Cardiac septum (tissue), 1 donor: ENCODE results near the gene NR1H2. TPM values are rescaled to one million over a fixed set of nuclear protein-coding genes. Genes with fewer than 3 reads are reported as not detected.
A peak's percentile ranks its signal among the peaks of the same experiment; 100 is the strongest.
"Not testable (repeated sequence)": the region's sequence is repeated elsewhere in the genome, so short reads cannot be mapped to it uniquely, and the experiment has no call there.

Experiments
- DNase-seq: peaks from one replicate; pipeline ENCODE4 v3.0.0-alpha.2; 2020; ENCODE audit warnings: low spot score
- intact Hi-C: fragments of 100-400 bp; cut with DNase I; formaldehyde crosslinking; loops from one replicate; pipeline ENCODE4 v1.14.0; 2022
- total RNA-seq: library from RNA; stranded (reverse); fragmentation: NEBNext Ultra II Directional; extraction: Animal tissue kit (Norgen Biotek cat#: 25700); gene quantifications from one replicate; pipeline ENCODE4 v1.2.1, GENCODE V29; 2021
- donor health status: DM: no; HTN: no; CAD: no.

The NR1H2 gene
- total RNA-seq, 1 donor from 2014 or later: 86.3 TPM

DNA sequence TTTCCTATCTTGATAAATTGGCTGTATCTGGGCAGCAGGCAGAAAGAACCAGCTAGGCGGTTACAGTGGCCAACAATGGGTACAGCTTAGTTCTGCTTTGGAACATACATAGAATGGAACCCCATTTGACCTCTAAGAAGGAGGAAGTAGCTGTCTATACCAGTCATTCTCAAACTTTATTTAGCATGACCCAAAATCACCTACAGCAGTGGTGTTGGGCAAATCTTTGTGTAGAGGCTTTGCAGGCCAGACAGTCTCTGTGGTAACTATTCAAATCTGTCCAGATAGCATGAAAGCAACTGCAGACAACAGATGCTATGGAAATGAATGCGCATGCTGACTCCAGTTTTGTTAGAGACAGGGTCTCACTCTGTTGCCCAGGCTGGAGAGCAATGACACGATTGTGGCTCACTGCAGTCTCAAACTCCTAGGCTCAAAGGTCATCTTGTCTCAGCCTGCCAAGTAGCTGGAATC lies 35.1 kb upstream of the NR1H2 start:
- DNase-seq: no peak
- intact Hi-C loops: no loop called here

DNA sequence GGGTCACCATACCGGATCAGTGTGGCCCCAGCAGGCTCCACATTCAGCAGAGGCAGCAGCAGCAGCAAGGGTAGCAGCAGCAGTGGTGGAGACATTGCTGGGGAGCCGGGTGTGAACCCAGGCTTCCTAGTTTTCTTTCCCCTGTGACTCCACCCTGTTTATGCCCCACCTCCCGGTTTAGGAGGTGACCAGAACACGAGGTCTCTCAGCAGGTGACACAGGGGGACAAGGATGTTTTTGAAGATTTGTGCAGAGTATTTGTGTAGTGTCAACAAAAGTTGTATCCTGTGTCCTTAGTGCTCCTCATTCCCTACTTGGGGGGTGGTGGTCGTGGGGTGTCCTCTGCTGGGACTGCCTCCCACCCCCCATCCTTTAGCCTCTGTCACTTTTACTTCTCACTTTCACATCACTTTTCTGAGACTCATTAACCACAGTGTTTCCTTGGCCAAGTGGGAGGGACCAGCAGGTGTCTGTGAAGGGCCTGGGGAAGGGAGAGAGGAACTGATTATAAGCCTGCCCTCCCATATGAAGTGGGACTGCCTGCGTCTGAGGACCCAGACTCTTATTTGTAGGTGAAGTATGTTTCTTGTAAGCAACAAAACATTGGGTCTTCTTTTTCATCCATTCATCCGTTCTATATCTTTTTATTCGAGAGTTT lies 31.5 kb upstream of the NR1H2 start:
- intact Hi-C loops: no loop called here
- no peak for DNase-seq

DNA sequence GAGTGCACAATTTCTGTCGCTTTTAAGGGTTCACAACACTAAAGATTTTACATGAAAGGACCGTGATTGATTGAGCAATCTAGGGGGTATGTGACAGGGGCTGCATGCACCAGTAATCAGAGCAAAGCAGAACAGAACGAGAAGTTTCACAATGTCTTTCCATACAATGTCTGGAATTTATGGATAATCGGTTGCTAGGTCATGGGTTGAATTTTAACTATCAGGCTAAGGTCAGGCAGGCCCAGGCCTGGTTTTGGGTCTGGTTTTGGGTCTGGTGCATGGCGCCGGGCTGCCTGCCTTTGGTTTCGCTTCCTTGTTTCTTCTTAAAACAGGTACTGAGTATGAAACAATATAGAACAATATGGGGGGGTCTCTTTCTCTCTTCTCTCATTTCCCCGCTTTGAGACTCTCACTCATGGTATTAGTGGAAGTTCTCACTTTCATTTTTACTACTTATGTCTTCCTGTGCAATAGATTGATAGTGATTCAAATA lies 29.1 kb upstream of the NR1H2 start:
- DNase-seq, intact Hi-C loops: not testable (repeated sequence)

DNA sequence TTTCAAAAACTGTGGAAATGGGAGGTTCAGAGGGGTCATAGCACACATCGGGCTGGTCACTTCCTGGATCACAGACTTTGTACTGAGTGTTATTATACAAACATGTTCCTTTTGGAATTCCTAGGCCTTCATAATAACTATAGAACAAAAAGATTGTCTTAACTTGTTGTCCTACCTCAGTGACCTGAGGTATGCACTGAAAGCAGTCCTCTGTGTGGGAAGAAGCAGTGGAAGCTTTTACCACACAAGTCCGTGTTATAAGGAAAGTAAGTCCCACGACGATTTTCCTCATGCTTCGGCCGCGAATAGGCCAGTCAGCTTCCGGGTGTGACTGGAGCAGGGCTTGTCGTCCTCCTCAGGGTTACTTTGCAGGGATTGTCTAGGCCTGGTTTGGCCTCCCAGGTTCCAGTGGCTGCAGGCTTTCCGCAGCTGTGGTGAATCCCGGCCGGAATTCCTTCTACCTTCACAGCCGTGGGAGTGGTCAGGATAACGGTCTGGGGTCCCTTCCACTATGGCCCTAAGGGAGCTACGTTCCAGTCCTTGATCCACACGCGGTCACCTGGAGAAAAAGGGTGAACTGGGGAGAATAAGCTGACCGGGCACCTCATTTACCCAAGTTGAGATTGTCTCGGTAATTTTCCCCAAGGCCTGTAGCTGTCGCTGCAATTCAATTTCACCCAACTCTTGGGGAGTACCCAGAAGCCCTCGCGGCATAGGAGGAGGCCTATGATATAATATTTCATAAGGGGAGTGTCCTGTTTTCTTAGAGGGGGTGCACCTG lies 26.8 kb upstream of the NR1H2 start:
- no peak for DNase-seq
- intact Hi-C loops: no loop called here

DNA sequence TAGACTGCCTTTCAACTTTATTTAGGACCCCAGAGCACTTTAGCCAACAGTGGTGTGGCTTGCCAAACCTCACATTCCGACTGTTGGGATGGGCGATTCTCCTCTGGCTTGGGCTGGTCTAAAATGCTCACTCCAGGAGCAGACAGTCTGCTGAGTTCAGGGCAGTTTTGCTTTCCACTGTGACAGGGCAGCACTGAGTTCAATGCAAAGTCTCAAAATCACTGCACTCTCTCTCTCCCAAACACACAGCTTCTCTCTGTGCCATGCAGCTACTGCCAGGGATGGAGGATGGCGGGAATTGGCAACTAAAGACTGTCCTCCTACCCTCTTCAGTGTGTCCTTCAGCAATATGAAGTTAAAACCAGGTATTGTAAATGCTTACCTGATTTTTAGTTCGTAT lies 24.0 kb upstream of the NR1H2 start:
- intact Hi-C loops: no loop called here
- DNase-seq: no peak

DNA sequence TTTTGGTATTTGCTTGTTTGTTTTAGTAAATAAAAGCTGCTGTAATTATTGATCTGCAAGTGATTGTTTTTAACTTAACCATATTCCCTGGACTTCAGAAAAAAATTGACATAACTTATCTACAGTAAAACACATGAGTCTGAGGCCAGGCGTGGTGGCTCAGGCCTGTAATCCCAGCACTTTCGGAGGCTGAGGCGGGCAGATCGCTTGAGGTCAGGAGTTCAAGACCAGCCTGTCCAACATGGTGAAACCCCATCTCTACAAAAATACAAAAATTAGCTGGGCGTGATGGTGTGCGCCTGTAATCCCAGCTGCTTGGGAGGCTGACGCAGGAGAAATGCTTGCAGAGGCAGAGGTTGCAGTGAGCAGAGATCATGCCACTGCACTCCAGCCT lies 22.8 kb upstream of the NR1H2 start:
- DNase-seq, intact Hi-C loops: not testable (repeated sequence)

DNA sequence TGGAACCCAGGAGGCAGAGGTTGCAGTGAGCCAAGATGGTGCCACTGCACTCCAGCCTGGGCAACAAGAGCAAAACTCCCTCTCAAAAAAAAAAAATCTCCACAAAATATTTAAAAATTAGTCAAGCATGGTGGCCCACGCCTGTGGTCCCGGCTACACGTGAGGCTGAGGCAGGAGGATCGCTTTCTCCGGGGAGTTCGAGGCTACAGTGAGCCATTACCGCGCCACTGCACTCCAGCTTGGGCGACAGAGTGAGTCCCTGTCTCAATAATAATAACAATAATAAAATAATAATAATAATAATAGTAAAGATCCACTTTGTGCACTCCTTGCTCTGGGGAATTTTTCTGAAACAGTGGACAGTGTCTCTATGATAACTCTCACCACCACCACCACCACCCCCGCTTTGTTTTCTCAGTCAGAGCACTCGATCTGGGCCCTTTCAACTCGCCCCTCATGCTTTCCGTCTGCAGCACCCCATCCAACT lies 19.5 kb upstream of the NR1H2 start:
- no peak for DNase-seq
- intact Hi-C loops: no loop called here

DNA sequence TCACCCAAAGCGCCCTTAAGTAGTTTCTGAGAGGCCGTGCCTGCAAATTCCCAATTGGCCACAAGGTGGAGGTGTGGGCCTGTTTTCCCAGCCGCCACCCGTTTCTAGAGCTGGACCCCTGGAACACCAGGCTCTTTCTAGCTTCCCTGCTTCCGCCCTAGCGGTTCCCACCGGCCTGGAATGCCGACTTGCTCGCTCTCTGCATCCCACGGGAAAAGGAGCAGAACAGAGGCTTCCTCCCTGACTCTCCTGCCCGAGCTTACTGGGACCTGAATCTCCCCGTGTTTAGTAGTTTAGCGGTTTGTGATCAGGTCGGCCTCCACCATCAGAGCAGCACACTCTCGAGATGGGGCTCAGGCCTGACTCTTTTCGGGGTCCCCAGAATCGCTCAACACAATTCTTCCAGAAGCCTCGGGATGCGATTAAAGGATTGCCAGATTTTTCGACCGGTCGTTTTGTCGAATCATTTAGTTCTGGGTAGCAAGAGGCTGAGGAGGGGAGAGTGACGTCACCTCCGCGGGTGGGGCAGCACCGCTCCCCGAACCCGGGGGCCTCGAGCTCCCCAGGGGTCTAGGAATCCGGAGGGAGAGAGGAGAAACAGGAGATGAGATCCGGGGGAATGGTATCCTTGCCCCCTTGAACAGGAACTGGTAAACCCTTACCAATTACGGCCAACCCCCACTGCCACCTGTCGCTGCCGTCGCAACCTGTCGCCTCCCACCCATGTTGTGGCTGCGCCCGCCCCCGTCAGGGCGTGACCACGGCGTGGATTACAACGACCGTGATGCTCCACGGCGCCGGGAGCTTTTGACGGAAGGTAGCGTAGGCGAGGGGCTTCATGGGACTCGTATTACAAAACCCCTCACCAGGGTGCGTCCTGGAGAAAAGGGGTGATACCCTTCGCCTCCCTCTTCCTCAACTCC lies 18.8 kb upstream of the NR1H2 start:
- intact Hi-C loops: no loop called here
- peak; percentile 87 for DNase-seq

DNA sequence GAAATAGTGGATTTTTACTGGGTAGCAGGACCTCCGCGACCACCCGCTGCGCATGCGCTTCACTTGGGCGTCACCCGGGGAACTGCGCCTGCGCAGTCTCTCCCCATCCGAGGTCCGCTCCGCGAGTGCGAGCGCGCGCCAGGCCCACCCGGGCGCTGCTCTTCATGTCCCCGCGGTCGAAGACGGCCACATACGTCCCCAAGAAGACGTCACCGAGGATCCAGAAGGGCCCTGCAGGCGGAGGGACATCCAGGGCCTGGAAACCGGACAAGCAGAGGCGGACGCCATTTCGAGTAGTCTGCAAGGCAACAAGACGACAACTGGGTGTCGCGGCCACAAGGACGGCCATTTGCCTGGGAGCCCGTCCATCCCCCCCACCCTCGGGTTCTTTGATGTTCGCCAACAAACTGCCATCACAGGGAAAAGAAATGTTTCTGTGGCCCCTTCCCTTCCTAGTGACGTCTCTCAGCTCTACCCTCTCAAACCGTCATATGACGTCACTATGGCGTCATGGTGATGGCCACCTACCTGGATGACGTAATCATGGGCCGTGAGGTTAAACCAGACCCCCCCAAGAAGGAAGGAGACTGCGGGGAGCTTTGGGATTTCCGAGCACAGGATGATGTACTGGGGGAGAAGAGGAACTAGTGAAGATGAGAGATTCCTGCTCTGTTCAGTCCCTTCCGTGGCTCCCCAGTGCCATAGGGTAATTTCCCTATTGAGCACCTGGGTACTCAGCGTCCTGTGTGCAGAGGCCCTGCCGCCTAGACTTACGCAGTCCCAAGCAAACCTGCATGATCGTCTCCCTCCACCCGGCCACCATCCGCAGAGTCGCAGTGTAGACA lies 17.6 kb upstream of the NR1H2 start:
- peak; percentile 88 for DNase-seq
- intact Hi-C loops: no loop called here

DNA sequence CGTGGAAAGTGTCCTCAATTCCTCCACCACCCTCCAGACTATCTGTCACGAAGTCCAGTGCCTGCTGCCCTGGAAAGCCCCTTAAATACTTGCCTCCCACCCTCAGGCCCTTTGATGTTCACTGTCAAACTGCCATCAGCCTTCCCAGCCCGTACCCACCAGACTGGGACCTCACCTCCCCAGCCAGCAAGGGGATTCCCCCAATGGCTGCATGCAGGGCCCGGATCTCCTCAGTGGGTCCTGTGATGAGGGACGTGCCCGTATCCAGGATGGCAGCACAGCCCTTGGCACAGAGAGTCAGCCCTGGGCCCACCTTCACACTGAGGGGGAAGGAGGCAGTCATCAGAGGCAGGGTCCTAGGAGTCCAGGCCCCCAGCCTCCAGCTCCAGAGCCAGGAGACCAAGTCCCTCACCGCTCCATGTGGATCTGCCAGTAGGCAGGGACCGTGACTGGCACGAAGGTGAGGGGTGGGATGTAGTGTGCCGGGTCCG lies 16.9 kb upstream of the NR1H2 start:
- intact Hi-C loops: no loop called here
- DNase-seq: no peak

DNA sequence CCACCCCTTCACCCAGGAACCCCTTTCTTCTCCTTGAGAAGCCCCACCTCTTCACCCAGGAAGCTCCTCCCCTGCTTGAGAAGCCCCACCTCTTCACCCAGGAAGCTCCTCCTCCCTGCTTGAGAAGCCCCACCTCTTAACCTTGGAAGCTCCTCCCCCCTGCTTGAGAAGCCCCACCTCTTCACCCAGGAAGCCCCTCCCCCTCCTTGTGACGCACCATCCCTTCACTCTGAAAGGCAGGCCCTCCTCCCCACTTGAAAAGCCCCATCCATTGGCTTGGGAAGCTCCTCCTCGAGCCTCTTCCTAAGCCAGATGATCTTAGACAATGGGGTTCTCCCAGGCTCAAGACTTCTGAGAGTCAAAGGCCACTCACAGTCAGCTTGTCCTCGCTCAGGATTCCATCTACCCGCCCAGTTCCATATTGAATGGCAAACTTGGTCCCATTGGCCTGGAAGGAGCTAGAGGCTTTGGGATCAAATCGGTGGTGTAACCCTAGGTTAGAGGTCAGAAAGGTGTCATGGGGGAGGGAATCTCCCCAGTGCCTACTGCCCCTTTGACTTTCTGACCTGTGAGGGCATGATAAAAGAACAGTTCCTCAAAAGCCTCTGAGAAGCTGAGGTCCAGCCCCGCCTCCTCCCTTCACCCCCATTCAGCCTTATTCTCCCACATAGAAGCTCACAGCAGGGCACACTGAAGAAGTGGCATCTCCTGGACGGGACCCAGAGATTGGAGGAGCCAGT lies 14.8 kb upstream of the NR1H2 start:
- DNase-seq: no peak
- intact Hi-C loops: loop anchor here (10.0 kb wide), 1 partner anchor 193 kb away; no protein-coding TSS in a partner anchor

DNA sequence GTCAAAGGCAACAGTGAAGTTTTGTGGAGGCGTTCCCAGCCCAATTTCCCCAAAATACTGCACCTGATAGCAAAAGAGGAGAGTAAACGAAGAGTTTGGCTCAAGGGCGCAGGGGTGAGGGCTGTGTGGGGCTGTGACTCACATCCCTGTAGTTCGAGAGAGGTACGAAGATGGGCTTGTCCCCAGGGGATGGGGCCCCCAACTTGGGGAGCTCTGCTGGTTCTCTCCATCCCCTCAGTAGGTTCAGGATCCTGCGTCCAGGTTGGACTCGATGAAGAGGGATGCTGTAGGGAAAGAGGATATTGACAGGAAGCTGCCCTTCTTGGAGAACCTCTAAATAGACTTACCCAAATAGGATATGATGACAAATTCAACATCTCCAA lies 14.2 kb upstream of the NR1H2 start:
- intact Hi-C loops: loop anchor here (10.0 kb wide), 1 partner anchor 193 kb away; no protein-coding TSS in a partner anchor
- no peak for DNase-seq

DNA sequence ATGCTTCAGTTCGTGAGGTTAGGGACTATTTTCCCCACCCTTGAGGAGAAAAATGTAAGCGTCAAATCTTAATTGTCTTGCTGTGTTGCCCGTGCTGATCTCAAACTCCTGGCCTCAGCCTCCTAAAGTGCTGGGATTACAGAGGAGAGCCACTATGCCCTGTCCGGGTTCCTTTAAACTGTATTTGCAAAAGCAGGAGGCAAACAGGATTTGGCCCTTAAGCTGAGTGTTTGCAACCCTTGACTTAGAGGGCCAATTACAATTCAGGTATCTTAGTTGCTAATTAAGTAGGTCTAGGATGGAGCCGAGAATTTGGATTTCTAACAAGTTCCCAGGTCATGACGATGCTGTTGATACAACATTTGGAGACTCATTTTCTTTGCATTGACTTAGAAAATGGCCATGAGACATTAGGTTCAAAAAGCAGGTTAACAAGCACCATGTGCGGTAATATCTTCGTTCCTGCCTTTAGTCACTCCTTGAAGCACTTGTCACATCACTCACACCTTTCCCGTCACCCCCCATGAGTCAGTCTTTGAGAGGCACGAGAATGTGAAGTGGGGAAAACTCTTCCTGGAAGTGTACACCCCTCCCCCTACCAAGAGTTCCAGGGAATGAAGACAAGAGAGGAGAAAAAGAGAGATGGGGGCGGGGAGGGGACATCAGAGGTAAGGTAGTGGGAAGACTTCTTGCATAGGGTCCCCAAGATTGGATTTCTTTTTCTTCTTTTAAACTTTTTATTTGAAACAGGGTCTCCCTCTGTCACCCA lies 13.4 kb upstream of the NR1H2 start:
- intact Hi-C loops: loop anchor here (10.0 kb wide), 1 partner anchor 192 kb away; no protein-coding TSS in a partner anchor
- DNase-seq: no peak

DNA sequence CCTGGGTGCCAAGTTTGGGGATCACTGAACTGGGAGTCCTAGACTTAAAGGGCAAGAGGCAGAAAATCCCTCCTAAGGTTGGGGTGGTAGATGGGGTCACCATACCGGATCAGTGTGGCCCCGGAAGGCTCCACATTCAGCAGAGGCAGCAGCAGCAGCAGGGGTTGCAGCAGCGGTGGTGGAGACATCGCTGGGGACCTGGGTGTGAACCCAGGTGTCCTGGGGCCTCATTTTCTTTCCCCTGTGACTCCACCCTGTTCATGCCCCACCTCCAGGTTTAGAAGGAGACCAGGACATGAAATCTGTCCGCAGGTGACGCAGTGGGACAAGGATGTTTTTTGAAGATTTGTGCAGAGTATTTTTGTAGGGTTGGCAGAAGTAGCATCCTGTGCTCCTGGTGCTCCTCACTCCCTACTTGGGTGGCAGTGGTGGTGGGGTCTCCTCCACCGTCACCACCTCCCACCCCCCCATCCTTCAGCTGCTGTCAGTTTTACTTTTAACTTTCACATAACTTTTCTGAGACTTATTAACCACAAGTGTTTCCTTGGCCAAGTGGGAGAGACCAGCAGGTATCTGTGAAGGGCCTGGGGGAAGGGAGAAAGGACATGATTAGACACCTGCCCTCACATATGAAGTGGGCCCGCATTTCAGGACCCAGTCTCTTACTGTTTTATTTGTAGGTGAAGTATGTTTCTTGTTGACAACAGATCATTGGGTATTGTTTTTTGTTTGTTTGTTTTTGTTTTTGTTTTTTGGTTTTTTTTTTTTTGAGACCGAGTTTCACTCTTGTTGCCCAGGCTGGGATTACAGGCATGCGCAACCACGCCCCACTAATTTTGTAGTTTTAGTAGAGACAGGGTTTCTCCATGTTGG lies 10.6 kb upstream of the NR1H2 start, which contains the start of gene NAPSA:
Gene NAPSA (minus strand): TSS at position 206 of the 873 bp plus-strand sequence. CDS start 18 bp downstream, at position 188.
- DNase-seq: no peak
- intact Hi-C loops: loop anchor here (5.0 to 10.0 kb wide), 3 partner anchors 189 to 557 kb away; no protein-coding TSS in a partner anchor

DNA sequence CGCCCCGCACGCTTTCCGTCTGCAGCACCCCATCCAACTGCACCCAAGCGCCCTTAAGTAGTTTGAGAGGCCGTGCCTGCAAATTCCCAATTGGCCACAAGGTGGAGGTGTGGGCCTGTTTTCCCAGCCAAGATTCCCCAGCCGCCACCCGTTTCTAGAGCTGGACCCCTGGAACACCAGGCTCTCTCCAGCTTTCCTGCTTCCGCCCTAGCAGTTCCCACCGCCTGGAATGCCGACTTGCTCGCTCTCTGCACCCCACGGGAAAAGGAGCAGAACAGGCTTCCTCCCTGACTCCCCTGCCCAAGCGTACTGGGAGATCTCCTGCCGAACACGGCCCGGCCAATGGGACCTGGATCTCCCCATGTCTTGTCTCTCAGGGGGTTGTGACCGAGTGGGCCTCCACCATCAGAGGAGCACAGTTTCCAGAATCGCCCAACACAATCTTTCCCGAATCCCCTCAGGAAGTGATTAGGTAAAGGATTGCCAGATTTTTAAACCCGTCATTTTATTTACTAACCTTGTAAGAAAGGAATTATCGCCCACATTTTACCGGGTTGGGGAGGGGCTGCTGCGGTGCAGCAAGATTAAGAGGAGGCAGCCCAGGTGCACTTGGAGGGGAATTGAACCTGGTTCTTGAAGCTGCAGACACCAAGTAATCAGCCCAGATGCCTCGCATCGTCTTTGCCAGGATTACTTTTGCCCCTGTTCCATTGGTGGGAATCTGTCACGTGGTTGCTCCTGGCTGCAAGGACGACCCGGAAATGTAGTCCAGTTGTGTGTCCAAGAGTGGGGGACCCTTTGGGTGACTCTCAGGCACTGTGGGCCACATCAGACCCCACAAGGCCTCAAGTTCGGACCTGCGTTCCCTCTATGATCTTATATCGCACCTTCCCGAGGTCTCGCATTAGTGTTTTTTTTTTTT lies 7.3 kb upstream of the NR1H2 start:
- DNase-seq: peak; percentile 92
- intact Hi-C loops: loop anchor here (2.0 to 10.0 kb wide), 5 partner anchors 46 to 553 kb away; no protein-coding TSS in a partner anchor
